Thyroid gland (tissue), 4 donors: ENCODE data around the gene HCN2. TPM values are rescaled to one million over a fixed set of nuclear protein-coding genes. Genes with fewer than 3 reads are reported as not detected.

Source experiments
- DNase-seq, 2 donors: peaks; one replicate each; pipeline ENCODE4 v3.0.0-alpha.2; 2019
- H3K27ac ChIP-seq, 3 donors: fragments of 200-600 bp; sonication (generic); 1 replicate in 2 of 3; 2 replicates in 1 of 3; pipeline ENCODE4 v1.5.1; 2016 to 2019; ENCODE audit warnings: mild to moderate bottlenecking in 1 of 3, moderate library complexity in 1 of 3
- H3K27me3 ChIP-seq: fragments of 200-600 bp; sonication (generic); one replicate; pipeline ENCODE4 v1.5.1; 2019
- H3K36me3 ChIP-seq, 2 donors: fragments of 200-600 bp; sonication (generic); one replicate each; pipeline ENCODE4 v1.5.1; 2016 to 2019
- H3K4me1 ChIP-seq, 2 donors: fragments of 200-600 bp; sonication (generic); one replicate each; pipeline ENCODE4 v1.5.1; 2017 to 2019
- H3K4me3 ChIP-seq, 3 donors: fragments of 200-600 bp; sonication (generic); replicated peaks in 1 of 3; 1 replicate in 2 of 3; 2 replicates in 1 of 3; pipeline ENCODE4 v1.5.1; 2016; ENCODE audit warnings: mild to moderate bottlenecking in 1 of 3
- H3K9me3 ChIP-seq: fragments of 200-600 bp; sonication (generic); one replicate; pipeline ENCODE4 v1.5.1; 2017
- CTCF ChIP-seq, 6 experiments: fragments of 200-600 bp in 3 of 6; fragments of 450-650 bp in 3 of 6; sonication (generic) in 3 of 6; IDR thresholded peaks; one replicate each; pipeline ENCODE4 v1.5.1; 2016 to 2019; ENCODE audit warnings: antibody characterized with exemption in 6 of 6, mild to moderate bottlenecking in 2 of 6, inconsistent platforms in 1 of 6, moderate library complexity in 1 of 6
- POLR2A ChIP-seq, 2 donors: fragments of 450-650 bp; IDR thresholded peaks; one replicate each; pipeline ENCODE4 v1.6.1; 2017; ENCODE audit warnings: antibody characterized with exemption in 2 of 2, mild to moderate bottlenecking in 2 of 2, moderate library complexity in 1 of 2
- whole genome bisulfite sequencing, 2 donors: methylation state at CpG; one replicate each; pipeline ENCODE4 v1.1.5; 2017; 5-methylcytosine and 5-hydroxymethylcytosine counted together
- intact Hi-C: fragments of 100-400 bp; cut with DNase I; formaldehyde crosslinking; loops from one replicate; pipeline ENCODE4 v1.15.1; 2023
- total RNA-seq, 4 donors: library from RNA; depleted of rRNA; stranded (reverse); fragments of >200 nt; gene quantifications; one replicate each; pipeline ENCODE4 v1.2.3, GENCODE V29; 2016

HCN2 gene
- total RNA-seq, 4 donors from 2014 or later = not detected

GRCh38 chr19:554817-555216, 34.9 kb upstream of the HCN2 start:
- intact Hi-C loops = no loop called here
- DNase-seq = no peak

GRCh38 chr19:555474-555808, 34.2 kb upstream of the HCN2 start:
- intact Hi-C loops = no loop called here
- Histone ChIP-seq H3K4me1 (no peaks in the 10 kb centered on the region), H3K27me3 (no peaks in the 10 kb centered on the region), H3K9me3 (no peaks in the 10 kb centered on the region), H3K27ac (no peak overlapping the region), H3K36me3 (no peaks in the 10 kb centered on the region), H3K4me3 (no peak overlapping the region)
- WGBS, 2 donors = 95 to 96% methylated on average over 14 of the region's 14 CpGs
- no peak for TF ChIP-seq CTCF (IDR thresholded peaks at IDR 0.05)
- no peak for TF ChIP-seq POLR2A (IDR thresholded peaks at IDR 0.05)
- no peak for DNase-seq

More at GRCh38 chr19:554817-555216, 34.9 kb upstream of the HCN2 start:
- Histone ChIP-seq H3K27me3 (no peaks in the 10 kb centered on the region), H3K4me3 (no peak overlapping the region), H3K27ac (no peak overlapping the region), H3K36me3 (no peaks in the 10 kb centered on the region), H3K4me1 (no peaks in the 10 kb centered on the region), H3K9me3 (no peaks in the 10 kb centered on the region)
- 71 to 72% methylated on average over 20 of the region's 20 CpGs for WGBS, 2 donors
- no peak for TF ChIP-seq CTCF (IDR thresholded peaks at IDR 0.05)
- no peak for TF ChIP-seq POLR2A (IDR thresholded peaks at IDR 0.05)

- intact Hi-C loops = no loop called here
- H3K27me3 ChIP-seq = no peaks in the 10 kb centered on the region
- 76 to 82% methylated on average over 25 to 29 of the region's 31 CpGs for WGBS, 2 donors
- no peak for TF ChIP-seq CTCF (IDR thresholded peaks at IDR 0.05)
- TF ChIP-seq POLR2A (IDR thresholded peaks at IDR 0.05) = no peak
- no peak overlapping the region for H3K4me3 ChIP-seq
- no peaks in the 10 kb centered on the region for H3K36me3 ChIP-seq
- no peaks in the 10 kb centered on the region for H3K4me1 ChIP-seq
- H3K27ac ChIP-seq = no peak overlapping the region
- no peaks in the 10 kb centered on the region for H3K9me3 ChIP-seq
- no peak for DNase-seq
Measured at GRCh38 chr19:556611-557382, 32.9 kb upstream of the HCN2 start.

GRCh38 chr19:558770-559439, 30.8 kb upstream of the HCN2 start:
- intact Hi-C loops = no loop called here
- Histone ChIP-seq H3K9me3 (no peaks in the 10 kb centered on the region), H3K27me3 (no peaks in the 10 kb centered on the region), H3K4me1 (no peaks in the 10 kb centered on the region), H3K4me3 (no peak overlapping the region), H3K27ac (no peak overlapping the region), H3K36me3 (no peaks in the 10 kb centered on the region)
- no peak for TF ChIP-seq POLR2A (IDR thresholded peaks at IDR 0.05)
- no peak for TF ChIP-seq CTCF (IDR thresholded peaks at IDR 0.05)
- WGBS, 2 donors = 48 to 51% methylated on average over 14 to 21 of the region's 21 CpGs
- no peak for DNase-seq

- Histone ChIP-seq H3K27ac (no peak overlapping the region), H3K36me3 (no peaks in the 10 kb centered on the region), H3K4me1 (no peaks in the 10 kb centered on the region), H3K9me3 (no peaks in the 10 kb centered on the region), H3K4me3 (no peak overlapping the region), H3K27me3 (no peaks in the 10 kb centered on the region)
- WGBS, 2 donors = 72 to 75% methylated on average over 12 of the region's 12 CpGs
- no peak for DNase-seq
- intact Hi-C loops = no loop called here
- TF ChIP-seq POLR2A (IDR thresholded peaks at IDR 0.05) = no peak
- TF ChIP-seq CTCF (IDR thresholded peaks at IDR 0.05) = no peak
Measured at GRCh38 chr19:560121-560520, 29.6 kb upstream of the HCN2 start.
